Right cardiac atrium (tissue), 5 donors: Measurements from ENCODE around the gene ANKS4B. TPM values are rescaled to one million over a fixed set of nuclear protein-coding genes. Genes with fewer than 3 reads are reported as not detected.
"Not testable (repeated sequence)": the region's sequence is repeated elsewhere in the genome, so short reads cannot be mapped to it uniquely, and the experiment has no call there.

Experiments used
- ATAC-seq, 2 donors: fragments of 200-7000 bp; cut with Tn5 transposase; one replicate each; pipeline versions ENCODE4 v1.8.0 to v1.9.1; 2020; ENCODE audit warnings: moderate library complexity in 2 of 2, mild to moderate bottlenecking in 1 of 2
- DNase-seq, 3 donors: peaks; one replicate each; pipeline ENCODE4 v3.0.0-alpha.2; 2020
- H3K27ac ChIP-seq: one replicate; pipeline ENCODE4 v1.5.1; 2013; ENCODE audit warnings: mild to moderate bottlenecking, low read length, control low read depth, moderate library complexity
- H3K27me3 ChIP-seq: one replicate; pipeline ENCODE4 v1.6.1; 2013; ENCODE audit not compliant: control insufficient read depth, insufficient read depth
- H3K4me1 ChIP-seq: one replicate; pipeline ENCODE4 v1.6.1; 2013; ENCODE audit warnings: low read length; ENCODE audit not compliant: control insufficient read depth, insufficient read depth
- H3K4me3 ChIP-seq: one replicate; pipeline ENCODE4 v1.5.1; 2013; ENCODE audit warnings: low read length, control low read depth
- H3K9me3 ChIP-seq: one replicate; pipeline ENCODE4 v1.6.1; 2013; ENCODE audit warnings: low read length; ENCODE audit not compliant: control insufficient read depth
- WGBS: extraction: QIAGEN DNeasy Blood & Tissue Kit; methylation state at CpG from one replicate; pipeline ENCODE4 v1.1.7; 2013; 5-methylcytosine and 5-hydroxymethylcytosine counted together
- intact Hi-C, 4 donors: fragments of 100-400 bp; cut with DNase I; formaldehyde crosslinking; loops; one replicate each; pipeline versions ENCODE4 v1.11.0 to v1.14.0; 2022 to 2023
- long read RNA-seq, 4 donors: library from polyadenylated mRNA; unstranded; transcript quantifications; one replicate each; pipeline ENCODE4 v2.0.0, GENCODE V29; 2020 to 2021
- polyA plus RNA-seq: library from polyadenylated mRNA; stranded (reverse); fragments of 200-250 nt; gene quantifications from one replicate; pipeline ENCODE4 v1.2.3, GENCODE V29; 2013
- total RNA-seq, 4 donors: library from RNA; stranded (reverse); fragmentation: NEBNext Ultra II Directional; extraction: Animal tissue kit (Norgen Biotek cat#: 25700); gene quantifications; one replicate each; pipeline ENCODE4 v1.2.1, GENCODE V29; 2021
- donor health status: healthy with polysubstance abuse.
- donor health status: DM: no; HTN: yes; CAD: no.
- donor health status: DM: no; HTN: no; CAD: no.
- donor health status: DM: no; HTN: yes; CAD: no; lungs with severe emphysema.
- donor health status: DM: yes; HTN: yes; CAD: no.

The ANKS4B gene
- total RNA-seq = not detected
- polyA plus RNA-seq = not detected
- long read RNA-seq, donor 1 = 0 reads
- long read RNA-seq, donor 2 = 0 reads
- long read RNA-seq, donor 3 = 0 reads
- long read RNA-seq, donor 4 = 0 reads

GRCh38 chr16:21233521-21234150 lies at the start of gene ANKS4B:
ANKS4B (plus strand) TSS chr16:21233699; CDS start chr16:21233738, 39 bp downstream.
- Histone ChIP-seq H3K4me3 (no peak within 1 kb of the TSS), H3K4me1 (no peaks in the 10 kb centered on the region), H3K27ac (no peak within 1 kb of the TSS), H3K27me3 (no peaks in the 10 kb centered on the region), H3K9me3 (no peaks in the 10 kb centered on the region)
- 79% methylated on average over 11 of the region's 11 CpGs for WGBS
- ATAC-seq (no peak), DNase-seq (no peak)
- intact Hi-C loops = no loop called here

- H3K4me1 ChIP-seq = no peaks in the 10 kb centered on the region
- no peak overlapping the region for H3K27ac ChIP-seq
- no peaks in the 10 kb centered on the region for H3K9me3 ChIP-seq
- DNase-seq = no peak
- 83% methylated on average over 3 of the region's 3 CpGs for WGBS
- ATAC-seq = no peak
- H3K4me3 ChIP-seq = no peak overlapping the region
- H3K27me3 ChIP-seq = no peaks in the 10 kb centered on the region
- intact Hi-C loops = loop anchor here in 1 of 4 donors (10.0 kb wide), 1 partner anchor 111 kb away; no protein-coding TSS in a partner anchor
Measured at GRCh38 chr16:21183995-21184394, 49.5 kb upstream of the ANKS4B start.

- H3K4me3 ChIP-seq = no peak overlapping the region
- no peaks in the 10 kb centered on the region for H3K9me3 ChIP-seq
- intact Hi-C loops = loop anchor here in 1 of 4 donors (10.0 kb wide), 1 partner anchor 110 kb away; no protein-coding TSS in a partner anchor
- WGBS = 70% methylated on average over 3 of the region's 3 CpGs
- no peak overlapping the region for H3K27ac ChIP-seq
- no peaks in the 10 kb centered on the region for H3K27me3 ChIP-seq
- DNase-seq = no peak
- H3K4me1 ChIP-seq = no peaks in the 10 kb centered on the region
- no peak for ATAC-seq
Measured at GRCh38 chr16:21184834-21185233, 48.7 kb upstream of the ANKS4B start.

- no peaks in the 10 kb centered on the region for H3K27me3 ChIP-seq
- ATAC-seq (no peak), DNase-seq (no peak)
- no peak overlapping the region for H3K27ac ChIP-seq
- H3K4me3 ChIP-seq = no peak overlapping the region
- WGBS = 86% methylated on average over 12 of the region's 12 CpGs
- intact Hi-C loops = loop anchor here in 1 of 4 donors (10.0 kb wide), 1 partner anchor 109 kb away; no protein-coding TSS in a partner anchor
- H3K9me3 ChIP-seq = no peaks in the 10 kb centered on the region
- no peaks in the 10 kb centered on the region for H3K4me1 ChIP-seq
Measured at GRCh38 chr16:21185659-21186325, 47.7 kb upstream of the ANKS4B start.

GRCh38 chr16:21186326-21186691 lies 47.2 kb upstream of the ANKS4B start:
- Histone ChIP-seq H3K4me1 (no peaks in the 10 kb centered on the region), H3K9me3 (no peaks in the 10 kb centered on the region), H3K27ac (no peak overlapping the region), H3K27me3 (no peaks in the 10 kb centered on the region), H3K4me3 (no peak overlapping the region)
- intact Hi-C loops = loop anchor here in 1 of 4 donors (10.0 kb wide), 1 partner anchor 108 kb away; no protein-coding TSS in a partner anchor
- DNase-seq = no peak
- 62% methylated on average over 4 of the region's 4 CpGs for WGBS
- no peak for ATAC-seq

- Histone ChIP-seq H3K27ac (no peak overlapping the region), H3K4me3 (no peak overlapping the region), H3K4me1 (no peaks in the 10 kb centered on the region), H3K9me3 (no peaks in the 10 kb centered on the region), H3K27me3 (no peaks in the 10 kb centered on the region)
- ATAC-seq (no peak), DNase-seq (no peak)
- intact Hi-C loops = loop anchor here (2.0 to 10.0 kb wide), 2 partner anchors 105 to 111 kb away; no protein-coding TSS in a partner anchor
- 89% methylated on average over 5 of the region's 5 CpGs for WGBS
Measured at GRCh38 chr16:21189311-21189710, 44.2 kb upstream of the ANKS4B start.

GRCh38 chr16:21190013-21190412 lies 43.5 kb upstream of the ANKS4B start:
- ATAC-seq = no peak
- Histone ChIP-seq H3K4me3 (no peak overlapping the region), H3K9me3 (no peaks in the 10 kb centered on the region), H3K27ac (no peak overlapping the region), H3K27me3 (no peaks in the 10 kb centered on the region), H3K4me1 (no peaks in the 10 kb centered on the region)
- WGBS = 92% methylated on average over 4 of the region's 4 CpGs
- DNase-seq = no peak
- intact Hi-C loops = no loop called here

- H3K9me3 ChIP-seq = no peaks in the 10 kb centered on the region
- H3K4me1 ChIP-seq = no peaks in the 10 kb centered on the region
- H3K27ac ChIP-seq = no peak overlapping the region
- no peak overlapping the region for H3K4me3 ChIP-seq
- intact Hi-C loops = no loop called here
- H3K27me3 ChIP-seq = no peaks in the 10 kb centered on the region
- DNase-seq = no peak
- no peak for ATAC-seq
Measured at GRCh38 chr16:21190599-21190998, 42.9 kb upstream of the ANKS4B start.

- H3K4me1 ChIP-seq = no peaks in the 10 kb centered on the region
- no peak for DNase-seq
- no peak overlapping the region for H3K4me3 ChIP-seq
- no peaks in the 10 kb centered on the region for H3K27me3 ChIP-seq
- H3K27ac ChIP-seq = no peak overlapping the region
- no peak for ATAC-seq
- WGBS = 55% methylated on average over 1 of the region's 1 CpG
- no peaks in the 10 kb centered on the region for H3K9me3 ChIP-seq
- intact Hi-C loops = no loop called here
Measured at GRCh38 chr16:21192991-21193390, 40.5 kb upstream of the ANKS4B start.

GRCh38 chr16:21194771-21195301 lies 38.7 kb upstream of the ANKS4B start:
- H3K4me3 ChIP-seq = no peak overlapping the region
- 36% methylated on average over 6 of the region's 6 CpGs for WGBS
- H3K27me3 ChIP-seq = no peaks in the 10 kb centered on the region
- intact Hi-C loops = no loop called here
- H3K4me1 ChIP-seq = no peaks in the 10 kb centered on the region
- no peak overlapping the region for H3K27ac ChIP-seq
- DNase-seq (no peak), ATAC-seq (no peak)
- H3K9me3 ChIP-seq = no peaks in the 10 kb centered on the region

- intact Hi-C loops, H3K4me3 ChIP-seq, H3K9me3 ChIP-seq, DNase-seq, H3K27ac ChIP-seq, ATAC-seq, H3K4me1 ChIP-seq, H3K27me3 ChIP-seq: not testable (repeated sequence)
- 92% methylated on average over 8 of the region's 8 CpGs for WGBS
Measured at GRCh38 chr16:21195330-21195729, 38.2 kb upstream of the ANKS4B start.
